Measurements from ENCODE around the gene RABEP1.

Gene RABEP1

GRCh38 chr17:5257124-5257523, 25.0 kb upstream of the RABEP1 start:
- in situ Hi-C loops (cut with MboI; ENCODE audit: low pct_unique_long_range_greater_than_20kb, low sequenced_read_pairs, unreplicated experiment), result no loop called here
- no peak for TF ChIP-seq CTCF (IDR thresholded peaks at IDR 0.05; ENCODE audit: extremely low read depth, insufficient read depth, missing control alignments)
- no peak for DNase-seq (ENCODE audit: low spot score)

- no peak for TF ChIP-seq CTCF (IDR thresholded peaks at IDR 0.05; ENCODE audit: extremely low read depth, insufficient read depth, missing control alignments)
- no peak for DNase-seq (ENCODE audit: low spot score)
- in situ Hi-C loops (cut with MboI; ENCODE audit: low pct_unique_long_range_greater_than_20kb, low sequenced_read_pairs, unreplicated experiment), result no loop called here
Measured at GRCh38 chr17:5260542-5260941, 21.5 kb upstream of the RABEP1 start.

GRCh38 chr17:5262416-5262991, 19.6 kb upstream of the RABEP1 start:
- TF ChIP-seq CTCF (IDR thresholded peaks at IDR 0.05; ENCODE audit: extremely low read depth, insufficient read depth, missing control alignments), result no peak
- no peak for DNase-seq (ENCODE audit: low spot score)
- in situ Hi-C loops (cut with MboI; ENCODE audit: low pct_unique_long_range_greater_than_20kb, low sequenced_read_pairs, unreplicated experiment), result no loop called here

GRCh38 chr17:5263441-5263840, 18.6 kb upstream of the RABEP1 start:
- in situ Hi-C loops (cut with MboI; ENCODE audit: low pct_unique_long_range_greater_than_20kb, low sequenced_read_pairs, unreplicated experiment), result no loop called here
- TF ChIP-seq CTCF (IDR thresholded peaks at IDR 0.05; ENCODE audit: extremely low read depth, insufficient read depth, missing control alignments), result no peak
- no peak for DNase-seq (ENCODE audit: low spot score)

- TF ChIP-seq CTCF (IDR thresholded peaks at IDR 0.05; ENCODE audit: extremely low read depth, insufficient read depth, missing control alignments), result no peak
- in situ Hi-C loops (cut with MboI; ENCODE audit: low pct_unique_long_range_greater_than_20kb, low sequenced_read_pairs, unreplicated experiment), result no loop called here
- DNase-seq (ENCODE audit: low spot score), result no peak
Measured at GRCh38 chr17:5264893-5265292, 17.2 kb upstream of the RABEP1 start.

- DNase-seq (ENCODE audit: low spot score), result no peak
- TF ChIP-seq CTCF (IDR thresholded peaks at IDR 0.05; ENCODE audit: extremely low read depth, insufficient read depth, missing control alignments), result no peak
- in situ Hi-C loops (cut with MboI; ENCODE audit: low pct_unique_long_range_greater_than_20kb, low sequenced_read_pairs, unreplicated experiment), result no loop called here
Measured at GRCh38 chr17:5269241-5269960, 12.7 kb upstream of the RABEP1 start.

Data from GM13977 (cell line).